HG02798 (cell line): ENCODE measurements around the gene EYS.

ENCODE experiments used
- ATAC-seq: cut with Tn5 transposase; IDR thresholded peaks from one replicate; pipeline ENCODE4 v1.9.1; 2021; ENCODE audit warnings: mild to moderate bottlenecking; ENCODE audit not compliant: unreplicated experiment, poor library complexity

Gene EYS

DNA sequence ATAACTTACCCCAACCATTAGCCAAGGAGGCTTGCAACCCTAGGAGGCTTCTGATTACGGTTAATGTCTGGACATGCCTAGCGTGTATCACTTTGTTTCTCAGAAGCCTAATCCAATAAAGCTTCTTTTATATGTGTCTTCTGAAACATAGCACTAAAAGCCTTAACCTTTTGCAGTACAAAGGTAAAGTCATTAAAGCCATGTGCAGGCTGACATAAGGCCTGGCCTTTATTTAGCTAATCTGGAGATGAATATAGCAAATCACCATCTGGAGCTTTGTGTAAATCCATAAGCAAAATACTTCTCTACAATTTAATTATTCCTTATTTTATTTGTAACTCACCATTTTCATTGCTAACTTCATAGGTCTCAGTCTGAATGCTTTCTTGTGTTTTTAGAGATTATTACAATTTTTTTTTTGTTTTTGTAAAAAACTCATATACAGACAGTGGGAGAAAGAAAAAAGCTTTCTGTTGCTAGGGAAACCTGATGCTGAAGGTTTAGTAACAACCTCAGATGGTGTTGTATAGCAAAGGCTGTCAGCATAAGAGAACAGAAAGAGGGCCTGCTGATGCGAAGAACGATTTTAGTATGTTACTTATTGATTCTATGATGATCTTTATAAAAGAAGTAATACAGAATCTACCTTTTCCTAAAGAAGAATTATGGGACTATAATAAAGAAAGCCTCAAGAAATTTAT, at the start of gene EYS:
EYS (minus strand) TSS at position 101 of the 701 bp plus-strand sequence. CDS start 211,816 bp downstream, outside the sequence.
- no peak for ATAC-seq

DNA sequence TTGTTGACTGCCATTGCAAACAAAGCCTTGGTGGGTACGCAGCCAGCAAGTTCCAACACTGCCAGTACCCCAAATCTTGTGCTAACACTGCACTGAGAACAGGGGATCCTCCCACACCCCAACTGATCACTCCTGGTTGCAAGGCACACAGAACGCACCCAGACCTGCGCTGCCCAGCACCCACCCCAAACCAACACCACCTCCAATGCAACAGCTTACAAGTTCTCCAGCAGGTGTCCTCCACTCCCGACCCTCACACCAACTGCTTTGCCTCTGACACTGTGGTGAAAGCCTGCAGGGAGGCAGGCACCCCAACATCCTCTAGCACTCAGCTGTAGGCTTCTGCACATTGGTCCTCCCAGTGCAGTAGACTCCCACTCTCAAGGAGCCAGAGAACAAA, 39.3 kb upstream of the EYS start:
- ATAC-seq: no peak

DNA sequence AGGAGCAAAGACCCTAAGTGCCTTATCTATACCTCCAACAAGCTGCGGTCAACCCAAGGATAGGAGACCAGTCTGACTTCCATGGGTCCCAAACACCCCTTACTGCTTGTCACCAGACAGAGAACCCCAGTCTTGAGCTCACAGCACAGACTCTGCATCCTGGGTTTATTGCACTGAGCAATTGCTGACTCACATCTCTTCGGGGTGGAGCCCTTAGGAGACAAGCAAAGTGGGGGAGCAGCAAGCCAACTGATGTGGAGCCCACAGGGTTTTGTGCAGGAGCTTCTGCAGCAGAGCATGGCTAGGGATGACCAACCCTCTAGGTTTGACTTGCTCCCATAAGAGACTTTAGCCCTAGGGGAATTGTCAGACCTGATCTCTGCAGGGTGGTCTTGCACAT, 38.6 kb upstream of the EYS start:
- no peak for ATAC-seq

DNA sequence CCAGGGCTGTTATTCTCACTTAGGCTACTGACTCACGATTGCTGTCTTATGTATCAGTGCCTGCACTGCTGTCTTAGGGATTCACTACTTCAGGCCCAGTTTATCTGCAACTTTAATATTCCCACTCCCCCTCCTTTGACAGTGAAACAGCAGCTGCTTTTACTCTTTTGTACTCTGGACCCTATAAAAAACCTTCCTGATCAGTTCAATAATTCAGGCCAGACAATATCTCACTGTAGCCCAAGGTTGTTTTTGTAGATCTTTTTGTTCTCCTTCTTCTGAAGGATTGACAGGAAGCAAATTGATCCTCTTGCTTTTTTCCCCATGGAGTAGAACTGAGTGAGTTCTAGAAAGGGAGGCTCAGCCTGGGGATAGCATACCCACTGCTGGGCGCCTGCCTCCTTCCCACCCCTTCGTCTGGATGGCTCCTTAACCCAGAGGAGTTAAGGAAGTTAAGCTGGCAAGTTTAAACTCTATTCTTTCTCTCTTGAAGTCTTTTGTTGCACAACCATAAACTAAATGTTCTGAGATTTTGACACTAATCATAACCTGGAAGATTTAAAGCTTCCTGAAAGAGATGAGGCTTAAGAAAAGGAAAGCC, 22.0 kb upstream of the EYS start:
- ATAC-seq: no peak

DNA sequence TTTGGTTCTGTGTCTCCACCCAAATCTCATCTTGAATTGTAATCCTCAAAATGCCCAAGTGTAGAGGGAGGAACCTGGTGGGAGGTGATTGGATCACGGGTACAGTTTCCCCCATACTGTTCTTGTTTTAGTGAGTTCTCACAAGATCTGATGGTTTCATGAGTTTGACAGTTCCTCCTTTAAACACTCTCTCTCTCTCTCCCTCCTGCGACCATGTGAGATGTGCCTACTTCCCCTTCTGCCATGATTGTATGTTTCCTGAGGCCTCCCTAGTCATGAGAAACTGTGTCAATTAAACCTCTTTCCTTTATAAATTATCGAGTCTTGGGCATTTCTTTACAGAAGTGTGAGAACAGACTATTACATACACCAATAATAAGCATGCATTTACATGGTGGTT, 12.1 kb upstream of the EYS start:
- ATAC-seq: no peak

DNA sequence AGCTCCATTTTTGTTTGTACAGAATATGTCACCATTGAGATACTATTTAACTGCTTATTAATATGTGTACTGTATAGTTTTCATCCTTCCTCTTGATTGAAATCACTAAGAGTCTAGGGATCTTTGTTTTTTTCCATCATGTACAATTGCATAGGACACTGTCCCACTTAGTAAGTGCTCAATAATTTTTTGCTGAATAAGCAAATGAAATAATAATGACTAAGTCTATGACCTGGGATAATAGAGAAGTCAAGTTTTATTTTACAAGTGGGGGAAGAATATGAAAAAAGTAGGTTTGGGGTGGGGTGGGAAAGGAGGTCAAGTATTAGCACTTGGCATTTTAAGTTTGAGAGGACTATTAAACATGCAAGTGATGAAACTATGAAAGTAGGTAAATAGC, 4.5 kb upstream of the EYS start:
- no peak for ATAC-seq

DNA sequence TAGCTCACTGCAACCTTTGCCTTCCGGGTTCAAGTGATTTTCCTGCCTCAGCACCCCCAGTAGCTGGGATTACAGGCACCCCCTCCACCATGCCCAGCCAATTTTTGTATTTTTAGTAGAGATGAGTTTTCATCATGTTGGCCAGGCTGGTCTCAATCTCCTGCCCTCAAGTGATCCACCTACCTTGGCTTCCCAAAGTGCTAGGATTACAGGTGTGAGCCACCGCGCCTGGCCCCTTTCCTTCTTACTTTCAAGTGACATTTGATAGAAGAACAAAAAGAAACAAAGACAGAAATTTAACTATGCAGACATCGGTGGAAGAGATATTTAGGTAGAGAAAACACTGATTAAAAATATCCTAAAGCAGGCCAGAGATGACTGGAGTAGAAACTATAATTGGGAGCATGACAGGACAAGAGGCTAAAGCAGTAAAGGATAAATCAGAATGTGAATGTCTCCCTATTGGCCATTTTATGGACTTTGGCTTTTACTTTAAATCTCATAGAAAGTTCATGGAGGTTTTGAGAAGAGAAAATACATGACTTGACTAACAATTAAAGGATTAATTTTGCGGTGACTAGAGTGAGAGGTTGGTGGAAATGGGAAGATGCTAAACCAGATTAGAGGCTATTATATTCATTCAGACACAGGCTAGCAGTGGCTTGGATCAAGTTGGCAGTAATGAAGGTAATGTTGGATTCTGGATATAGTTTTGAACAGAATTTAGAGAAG, 2.2 kb upstream of the EYS start:
- ATAC-seq: no peak

DNA sequence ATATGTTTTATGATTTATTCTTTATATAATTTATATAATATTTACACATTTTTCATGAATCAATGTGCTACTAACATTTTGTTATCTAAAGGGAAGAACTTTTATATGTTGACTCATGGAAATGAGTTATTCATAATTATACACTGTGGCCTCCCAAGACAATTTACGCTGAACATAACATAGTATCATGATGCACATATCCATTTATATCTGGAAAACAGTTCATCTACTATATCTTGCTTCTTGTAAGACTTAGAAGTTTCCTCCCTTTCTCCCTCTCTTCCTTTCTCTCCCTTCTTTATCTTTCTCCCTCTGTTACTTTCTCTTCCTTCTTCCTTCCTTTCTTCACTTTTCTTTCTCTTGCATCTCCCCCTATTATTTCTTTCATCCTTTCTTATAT, 1.1 kb upstream of the EYS start:
- no peak for ATAC-seq

DNA sequence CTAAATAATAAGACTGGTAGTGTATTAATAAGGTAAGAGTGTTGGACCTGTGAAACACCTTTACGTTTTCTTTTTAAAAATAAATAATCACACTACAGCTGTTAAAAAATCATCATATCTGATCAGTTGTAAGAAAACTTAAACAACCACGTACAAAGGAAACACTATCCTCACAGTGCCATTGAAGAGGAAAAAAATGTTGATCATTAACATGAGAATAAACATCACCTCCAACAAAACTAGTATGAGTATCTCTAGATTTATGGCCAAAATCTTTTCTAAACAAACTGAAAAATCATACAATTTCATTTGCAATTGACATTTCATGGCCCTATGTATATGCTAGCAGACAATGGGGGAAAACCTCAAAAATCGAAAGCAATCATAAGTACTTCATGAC, 590 bp downstream of the EYS start:
- no peak for ATAC-seq

DNA sequence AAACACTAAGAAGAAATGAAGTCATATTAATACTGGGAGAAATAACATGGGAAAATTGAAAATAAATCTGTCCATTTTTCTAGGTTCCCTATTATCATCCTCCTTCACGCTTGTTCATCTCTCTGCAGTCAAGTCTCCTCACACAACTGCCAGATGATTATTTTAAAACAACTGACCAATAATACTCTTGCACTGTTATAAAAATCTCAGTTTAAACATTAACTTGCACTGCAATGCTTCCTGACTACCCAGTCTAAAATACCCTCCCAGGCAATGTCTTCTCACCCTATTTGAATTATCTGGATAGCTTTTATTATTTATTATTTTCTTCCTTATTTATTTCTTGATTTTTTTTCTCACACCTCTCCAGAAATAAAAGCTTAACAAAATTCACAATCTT, 5.7 kb downstream of the EYS start:
- no peak for ATAC-seq

DNA sequence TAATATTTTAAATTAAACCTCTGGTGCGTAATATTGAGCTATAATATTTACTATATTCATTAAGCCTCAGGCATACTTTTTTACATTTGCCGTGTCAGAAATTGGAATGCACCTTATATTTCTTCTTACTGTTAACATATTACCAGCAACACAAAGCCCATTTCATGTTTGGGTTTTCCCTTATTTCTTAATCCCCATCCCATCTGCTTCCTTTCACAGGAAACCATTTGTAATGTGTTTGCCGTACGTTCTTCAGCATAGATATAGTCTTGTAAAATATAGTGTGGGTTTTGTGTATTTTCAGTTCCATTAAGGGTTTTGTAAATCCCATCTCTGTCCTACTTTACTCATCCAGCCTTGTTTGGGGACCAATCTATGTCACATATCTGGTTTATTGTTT, 6.5 kb downstream of the EYS start:
- no peak for ATAC-seq

DNA sequence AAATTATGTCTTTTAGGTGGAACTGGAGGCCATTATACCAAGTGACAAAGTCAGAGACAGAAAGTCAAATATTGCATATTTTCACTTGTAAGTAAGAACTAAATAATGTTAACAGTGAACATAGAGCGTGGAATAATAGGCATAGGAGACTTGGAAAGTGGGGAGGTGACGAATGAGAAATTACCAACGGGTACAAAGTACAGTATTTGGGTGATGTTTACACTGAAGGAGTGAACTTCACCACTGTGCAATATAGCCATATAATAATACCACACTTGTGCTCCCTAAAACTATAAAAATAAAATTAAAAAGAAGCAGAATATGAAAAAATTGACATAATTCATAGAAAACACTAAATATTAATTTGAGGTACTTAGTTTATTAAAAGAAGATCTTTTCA, 14.9 kb downstream of the EYS start:
- no peak for ATAC-seq

DNA sequence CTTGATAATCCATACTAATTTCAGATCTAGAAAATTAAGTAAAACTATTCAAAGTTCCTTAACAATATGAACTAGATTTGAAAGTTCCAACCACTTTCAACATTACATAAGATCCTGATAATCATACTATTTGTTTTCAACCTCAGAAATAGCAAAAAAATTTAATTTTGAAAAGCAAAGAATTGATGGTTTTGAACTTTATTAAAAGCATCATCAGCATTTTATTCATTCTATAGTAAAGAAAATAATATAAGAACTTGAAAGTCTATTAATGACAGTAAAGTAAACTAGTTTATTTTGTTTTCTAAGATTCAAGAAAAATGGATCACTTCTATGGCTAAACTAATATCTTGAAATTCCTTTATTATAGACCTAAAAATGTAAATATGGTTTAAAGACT, 26.8 kb downstream of the EYS start:
- ATAC-seq: no peak

DNA sequence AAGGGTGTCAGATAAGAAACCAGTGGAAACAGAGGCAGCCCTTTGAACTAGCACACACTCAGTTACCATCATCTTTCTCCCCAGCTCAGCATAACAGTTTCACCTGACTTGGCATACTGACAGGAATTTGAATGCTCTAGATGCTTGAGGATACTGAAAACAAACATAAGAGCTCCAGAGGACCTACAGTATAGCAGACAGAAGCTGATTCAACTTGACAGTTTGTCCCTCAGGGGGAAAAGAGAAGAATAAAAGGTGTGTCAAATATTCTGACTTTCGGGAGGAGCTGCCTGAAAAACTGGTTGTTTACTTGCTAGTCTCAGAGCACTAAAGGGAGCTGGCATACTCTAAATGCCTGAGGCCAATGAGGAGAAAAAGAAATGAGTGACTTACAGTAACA, 35.1 kb downstream of the EYS start:
- ATAC-seq: no peak

DNA sequence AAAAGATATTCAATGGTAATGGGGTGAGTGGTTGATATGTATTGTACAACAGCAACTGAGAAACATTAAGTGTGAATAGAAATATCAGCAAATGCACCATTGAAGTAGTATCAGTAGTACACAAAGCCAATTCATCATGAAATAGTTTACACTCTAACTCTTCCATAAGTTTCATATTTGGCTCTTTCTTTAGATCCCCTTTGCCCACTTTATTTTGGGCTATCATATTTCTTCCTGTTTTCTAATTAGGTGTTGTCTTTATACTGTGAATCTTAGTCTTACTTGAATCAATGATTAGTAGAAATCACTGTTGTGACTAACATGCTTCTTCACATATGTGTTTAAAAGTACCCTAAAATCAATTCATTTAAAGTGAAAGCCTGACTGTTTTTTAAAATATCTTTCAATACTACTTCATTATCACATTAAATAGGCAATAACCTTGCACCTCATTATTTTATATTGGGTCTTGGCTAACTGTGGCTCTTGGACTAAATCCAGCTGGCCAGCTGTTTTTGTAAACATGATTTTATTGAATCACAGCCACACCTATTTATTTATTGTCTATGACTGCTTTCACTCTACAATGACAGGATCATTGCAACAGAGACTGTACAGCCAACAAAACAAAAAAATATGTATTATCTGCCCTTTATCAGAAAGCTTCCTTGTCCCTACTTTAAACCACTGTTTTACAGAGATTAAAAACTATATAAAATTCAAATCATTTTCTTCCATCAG, 38.9 kb downstream of the EYS start:
- ATAC-seq: no peak

DNA sequence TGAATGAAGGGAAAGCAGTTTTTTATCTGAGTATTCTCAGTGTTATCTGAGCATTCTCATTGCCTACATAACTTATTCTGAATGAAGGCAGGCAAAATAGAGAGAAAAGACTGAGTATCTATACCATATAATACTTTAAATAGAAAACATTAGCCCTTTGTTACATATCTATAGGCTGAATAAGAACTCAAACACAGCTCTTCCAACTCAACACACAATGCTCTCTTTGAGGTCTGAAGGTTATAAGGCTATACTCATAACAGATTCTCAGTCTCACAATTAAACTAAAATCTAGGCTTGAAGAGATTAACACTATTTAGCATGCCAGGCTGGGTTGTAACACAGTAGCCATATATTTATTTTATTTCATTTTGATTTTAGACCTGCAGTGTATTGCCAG, 56.9 kb downstream of the EYS start:
- ATAC-seq: no peak

DNA sequence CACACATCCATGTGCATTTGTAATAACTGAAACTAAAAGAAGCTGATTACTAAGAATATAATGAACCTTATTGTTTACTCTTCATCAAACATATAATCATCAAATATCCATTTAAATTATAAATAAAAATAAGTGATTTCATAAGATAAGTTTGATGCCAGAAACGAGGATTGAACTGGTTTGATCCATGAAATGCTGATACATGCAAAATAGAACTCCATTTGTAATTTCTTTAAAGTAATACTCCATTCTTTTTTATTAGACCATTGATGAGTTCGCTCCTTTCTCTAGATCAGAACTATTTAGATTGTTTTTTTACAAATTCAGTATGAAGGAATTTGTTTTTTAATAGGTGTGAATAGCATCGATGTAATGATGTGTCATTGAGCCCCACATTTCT, 57.6 kb downstream of the EYS start:
- ATAC-seq: no peak

DNA sequence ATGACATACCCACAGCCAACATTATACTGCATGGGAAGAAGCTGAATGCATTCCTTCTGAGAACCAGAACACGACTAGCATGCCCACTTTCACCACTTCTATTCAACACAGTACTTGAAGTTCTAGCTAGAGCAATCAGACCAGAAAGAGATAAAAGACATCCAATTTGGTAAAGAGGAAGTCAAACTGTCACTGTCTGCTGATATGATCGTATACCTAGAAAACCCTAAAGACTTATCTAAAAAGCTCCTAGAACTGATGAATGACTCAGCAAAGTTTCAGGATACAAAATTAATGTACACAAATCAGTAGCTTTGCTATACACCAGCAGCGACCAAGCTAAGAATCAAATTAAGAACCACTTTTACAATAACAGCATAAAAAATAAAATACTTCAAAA, 60.5 kb downstream of the EYS start:
- ATAC-seq: no peak

DNA sequence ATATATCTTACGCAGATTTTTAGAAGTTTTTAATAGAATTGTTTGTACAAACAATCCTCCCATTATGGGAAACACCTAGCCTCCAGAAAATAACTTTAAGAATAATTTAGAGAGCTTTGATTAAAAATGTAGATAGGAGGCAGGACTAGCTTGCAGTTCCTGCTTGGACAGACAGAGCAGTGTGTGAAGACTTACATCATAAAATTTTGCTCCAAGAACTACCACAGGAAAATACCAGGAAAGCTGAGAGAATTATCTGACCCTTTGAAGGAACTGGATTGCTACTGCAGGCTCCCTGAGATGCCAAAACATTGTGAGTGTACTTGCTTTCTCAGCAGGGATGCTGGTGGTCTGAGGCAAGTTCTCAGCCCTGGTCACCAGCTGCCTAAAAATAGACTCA, 64.2 kb downstream of the EYS start:
- no peak for ATAC-seq

DNA sequence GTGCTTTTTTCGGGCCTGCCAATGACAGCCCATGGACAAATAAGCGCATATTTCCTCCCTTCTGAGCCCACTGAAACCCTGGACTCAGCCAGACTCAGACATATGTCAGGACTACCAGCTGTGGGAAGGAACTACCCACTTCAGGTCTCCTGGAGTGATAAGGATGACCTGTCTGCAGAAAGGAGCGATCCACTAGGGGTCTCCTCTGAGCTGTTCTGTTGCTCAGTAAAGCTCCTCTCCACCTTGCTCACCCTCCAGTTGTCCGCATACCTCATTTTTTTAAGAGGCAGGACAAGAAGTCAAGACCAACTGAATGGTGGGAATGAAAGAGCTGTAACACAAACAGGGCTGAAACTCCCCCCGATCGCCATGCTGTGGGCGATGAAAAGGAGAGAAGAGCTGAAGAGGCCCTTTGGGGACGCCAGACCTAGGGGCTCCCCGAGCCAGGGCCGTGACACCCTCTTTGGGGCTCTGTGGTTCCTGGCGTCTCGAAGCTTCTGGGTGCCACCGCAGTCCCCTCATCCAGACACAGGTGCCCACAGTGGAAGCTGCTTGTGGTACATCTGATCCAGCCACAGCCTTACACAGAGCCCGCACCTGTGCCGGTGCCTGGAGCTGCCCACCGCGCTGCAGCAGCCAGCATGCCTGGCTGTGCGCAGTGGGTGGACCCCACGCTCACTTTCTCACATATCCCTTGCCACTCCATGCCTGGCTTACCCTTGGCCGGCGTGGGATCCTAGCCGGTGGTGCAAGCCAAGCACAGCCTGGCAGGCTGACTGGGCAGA, 68.8 kb downstream of the EYS start:
- ATAC-seq: no peak
